Endothelial cell (in vitro differentiated cells): ENCODE data around the gene GABRG3. TPM values are rescaled to one million over a fixed set of nuclear protein-coding genes. Genes with fewer than 3 reads are reported as not detected.

Experiments used
- DNase-seq: peaks from one replicate; pipeline ENCODE4 v3.0.0; 2021; ENCODE audit warnings: low spot score
- H3K27ac Mint-ChIP-seq: one replicate; pipeline ENCODE4 v1.8.0; 2021; ENCODE audit warnings: mixed read lengths, inconsistent platforms; ENCODE audit not compliant: unreplicated experiment
- H3K27me3 Mint-ChIP-seq: one replicate; pipeline ENCODE4 v1.8.0; 2021; ENCODE audit warnings: mild to moderate bottlenecking, moderate library complexity, mixed read lengths, inconsistent platforms; ENCODE audit not compliant: unreplicated experiment
- H3K36me3 Mint-ChIP-seq: one replicate; pipeline ENCODE4 v1.8.0; 2021; ENCODE audit warnings: mild to moderate bottlenecking, low read depth, mixed read lengths, inconsistent platforms; ENCODE audit not compliant: unreplicated experiment
- H3K4me1 Mint-ChIP-seq: one replicate; pipeline ENCODE4 v1.8.0; 2021; ENCODE audit warnings: mild to moderate bottlenecking, mixed read lengths, inconsistent platforms; ENCODE audit not compliant: unreplicated experiment
- H3K4me3 Mint-ChIP-seq: one replicate; pipeline ENCODE4 v1.8.0; 2021; ENCODE audit warnings: mild to moderate bottlenecking, mixed read lengths, inconsistent platforms; ENCODE audit not compliant: unreplicated experiment
- H3K9me3 Mint-ChIP-seq: one replicate; pipeline ENCODE4 v1.8.0; 2021; ENCODE audit warnings: mixed read lengths, inconsistent platforms; ENCODE audit not compliant: unreplicated experiment
- total RNA-seq: library from RNA; stranded (reverse); fragmentation: NEBNext Ultra II Directional; extraction: Animal tissue kit (Norgen Biotek cat#: 25700); gene quantifications from one replicate; pipeline ENCODE4 v1.2.1, GENCODE V29; 2021; ENCODE audit not compliant: unreplicated experiment
- TF ChIP-seq, protein P1 (sequence below): fragments of 200-600 bp; sonication (generic); IDR thresholded peaks from one replicate; pipeline ENCODE4 v1.5.0; 2021; ENCODE audit warnings: antibody characterized with exemption; ENCODE audit not compliant: unreplicated experiment

GABRG3 gene
- total RNA-seq, 1 donor from 2014 or later: 0.21 TPM

DNA sequence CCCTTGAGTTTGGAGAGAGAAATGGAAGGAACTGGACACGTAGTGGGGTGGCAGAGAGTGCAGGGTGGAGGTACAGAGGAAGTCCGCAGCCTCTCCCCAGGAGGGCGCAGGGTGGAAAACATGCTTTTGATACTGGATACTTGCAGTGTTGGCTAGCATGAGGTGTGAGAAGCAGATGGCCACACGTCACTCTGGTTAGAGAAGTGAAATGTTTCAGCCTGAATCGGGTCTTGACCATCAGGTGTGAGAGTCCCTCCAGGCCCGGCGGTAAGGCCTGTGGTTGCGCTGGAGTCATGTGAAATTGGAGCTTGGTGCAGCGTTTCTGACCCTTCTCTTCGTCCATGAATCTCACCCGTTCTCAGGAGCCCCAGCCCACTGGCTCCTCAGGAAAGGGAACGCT lies 93.1 kb downstream of the GABRG3 start:
- H3K4me1 Mint-ChIP-seq: peaks cover 5% of the 10 kb centered on the region
- H3K27me3 Mint-ChIP-seq: no peaks in the 10 kb centered on the region
- TF ChIP-seq, protein P1, sequence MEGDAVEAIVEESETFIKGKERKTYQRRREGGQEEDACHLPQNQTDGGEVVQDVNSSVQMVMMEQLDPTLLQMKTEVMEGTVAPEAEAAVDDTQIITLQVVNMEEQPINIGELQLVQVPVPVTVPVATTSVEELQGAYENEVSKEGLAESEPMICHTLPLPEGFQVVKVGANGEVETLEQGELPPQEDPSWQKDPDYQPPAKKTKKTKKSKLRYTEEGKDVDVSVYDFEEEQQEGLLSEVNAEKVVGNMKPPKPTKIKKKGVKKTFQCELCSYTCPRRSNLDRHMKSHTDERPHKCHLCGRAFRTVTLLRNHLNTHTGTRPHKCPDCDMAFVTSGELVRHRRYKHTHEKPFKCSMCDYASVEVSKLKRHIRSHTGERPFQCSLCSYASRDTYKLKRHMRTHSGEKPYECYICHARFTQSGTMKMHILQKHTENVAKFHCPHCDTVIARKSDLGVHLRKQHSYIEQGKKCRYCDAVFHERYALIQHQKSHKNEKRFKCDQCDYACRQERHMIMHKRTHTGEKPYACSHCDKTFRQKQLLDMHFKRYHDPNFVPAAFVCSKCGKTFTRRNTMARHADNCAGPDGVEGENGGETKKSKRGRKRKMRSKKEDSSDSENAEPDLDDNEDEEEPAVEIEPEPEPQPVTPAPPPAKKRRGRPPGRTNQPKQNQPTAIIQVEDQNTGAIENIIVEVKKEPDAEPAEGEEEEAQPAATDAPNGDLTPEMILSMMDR: no peak
- H3K9me3 Mint-ChIP-seq: no peaks in the 10 kb centered on the region
- no peak overlapping the region for H3K4me3 Mint-ChIP-seq
- no peak overlapping the region for H3K27ac Mint-ChIP-seq
- no peak for DNase-seq
- peaks cover 4% of the 10 kb centered on the region for H3K36me3 Mint-ChIP-seq

DNA sequence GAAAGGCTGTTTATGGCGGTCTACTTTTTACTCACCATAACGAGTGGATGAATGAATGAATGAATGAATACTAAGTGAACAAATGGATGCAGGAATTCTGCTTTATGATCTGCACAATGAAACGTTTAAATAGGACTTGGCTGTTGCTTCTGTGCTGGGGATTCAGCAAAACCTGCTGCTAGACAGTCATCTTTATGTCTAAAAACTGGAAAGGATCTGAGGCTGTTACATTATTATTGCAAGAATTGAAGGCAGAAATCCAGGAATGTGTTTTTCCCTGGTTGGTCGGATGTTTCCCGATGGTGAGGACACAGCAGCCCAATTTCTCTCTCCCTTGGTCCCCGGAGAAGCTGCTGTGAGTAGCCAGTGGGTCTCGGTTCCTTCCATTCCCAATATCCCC lies 94.2 kb downstream of the GABRG3 start:
- TF ChIP-seq, protein P1: no peak
- H3K27ac Mint-ChIP-seq: no peak overlapping the region

DNA sequence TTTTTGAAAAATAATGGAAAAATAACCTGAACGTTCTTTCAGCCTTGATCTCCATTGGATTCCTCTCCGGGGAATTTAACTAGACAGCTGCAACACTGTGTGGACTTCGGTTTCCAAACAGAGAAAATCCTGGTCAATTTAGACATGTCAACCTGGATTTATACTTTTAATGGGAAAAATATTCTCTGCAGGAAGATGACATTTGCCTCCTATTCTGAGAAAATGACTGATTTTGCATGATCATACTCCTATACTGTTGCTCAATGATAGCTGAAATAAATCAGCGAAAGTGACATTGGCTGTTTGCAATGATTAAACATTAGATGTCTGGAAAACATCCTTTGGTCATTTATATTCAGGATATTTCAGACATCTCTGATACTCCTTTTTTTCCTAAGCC lies 94.8 kb downstream of the GABRG3 start:
- H3K4me3 Mint-ChIP-seq: no peak overlapping the region
- H3K27me3 Mint-ChIP-seq: no peaks in the 10 kb centered on the region
- no peak overlapping the region for H3K27ac Mint-ChIP-seq
- no peaks in the 10 kb centered on the region for H3K9me3 Mint-ChIP-seq
- peaks cover 4% of the 10 kb centered on the region for H3K36me3 Mint-ChIP-seq
- DNase-seq: no peak
- TF ChIP-seq, protein P1: no peak
- peaks cover 17% of the 10 kb centered on the region for H3K4me1 Mint-ChIP-seq

More for the DNA sequence above, 94.2 kb downstream of the GABRG3 start:
- Mint-ChIP-seq H3K9me3 (no peaks in the 10 kb centered on the region), H3K27me3 (no peaks in the 10 kb centered on the region), H3K36me3 (peaks cover 4% of the 10 kb centered on the region), H3K4me1 (peaks cover 10% of the 10 kb centered on the region), H3K4me3 (no peak overlapping the region)
- DNase-seq: no peak

DNA sequence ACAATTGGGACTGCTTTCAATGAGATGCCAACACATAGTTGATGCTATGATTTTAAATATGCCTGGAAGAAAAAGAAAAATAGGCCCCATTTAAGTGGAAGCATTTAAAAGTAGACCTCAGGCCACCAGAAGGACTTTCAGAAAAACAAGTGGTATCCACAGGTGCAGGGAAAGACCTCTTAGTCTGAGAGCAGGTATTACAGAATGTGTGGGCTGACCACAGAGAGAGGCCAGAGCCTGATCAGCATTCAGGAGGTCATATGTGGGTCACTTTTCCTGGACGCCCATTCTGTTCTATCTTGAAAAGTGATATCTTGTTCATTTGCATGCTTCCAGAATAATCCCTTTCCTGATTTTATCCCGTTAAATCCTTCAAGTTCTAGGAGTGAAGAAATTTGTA lies 95.5 kb downstream of the GABRG3 start:
- H3K4me1 Mint-ChIP-seq: peaks cover 18% of the 10 kb centered on the region
- no peak overlapping the region for H3K4me3 Mint-ChIP-seq
- H3K27me3 Mint-ChIP-seq: no peaks in the 10 kb centered on the region
- peaks cover 4% of the 10 kb centered on the region for H3K36me3 Mint-ChIP-seq
- no peak overlapping the region for H3K27ac Mint-ChIP-seq
- TF ChIP-seq, protein P1: no peak
- no peaks in the 10 kb centered on the region for H3K9me3 Mint-ChIP-seq
- DNase-seq: no peak

DNA sequence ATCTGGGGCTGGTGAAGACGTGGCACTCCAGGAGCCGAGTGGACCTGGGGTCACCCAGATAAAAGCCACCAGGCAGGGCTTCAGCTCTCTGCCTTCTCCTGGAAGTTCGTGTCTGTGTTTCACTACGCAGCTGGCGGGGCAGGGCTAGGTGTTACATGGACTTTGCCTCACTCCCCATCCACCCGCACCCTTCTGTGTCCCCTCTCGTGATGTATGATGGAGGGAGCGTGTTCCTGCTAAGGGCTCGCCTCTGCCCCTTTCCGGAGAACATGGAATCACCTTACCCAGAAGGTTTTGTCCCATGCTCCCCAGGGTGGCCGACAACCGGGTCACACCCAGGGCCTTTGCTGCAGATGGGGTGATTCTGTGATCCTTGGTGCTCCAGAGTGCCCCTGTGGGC lies 96.2 kb downstream of the GABRG3 start:
- no peak overlapping the region for H3K27ac Mint-ChIP-seq
- H3K4me1 Mint-ChIP-seq: peaks cover 15% of the 10 kb centered on the region
- peaks cover 4% of the 10 kb centered on the region for H3K36me3 Mint-ChIP-seq
- H3K4me3 Mint-ChIP-seq: no peak overlapping the region
- H3K9me3 Mint-ChIP-seq: no peaks in the 10 kb centered on the region
- TF ChIP-seq, protein P1: no peak
- DNase-seq: no peak
- H3K27me3 Mint-ChIP-seq: no peaks in the 10 kb centered on the region
